NCI-H1105 (cell line): ENCODE results near the gene RNF212.
"Not testable (repeated sequence)": the region's sequence is repeated elsewhere in the genome, so short reads cannot be mapped to it uniquely, and the experiment has no call there.

Source experiments
- DNase-seq: peaks from one replicate; lab custom pipeline; 2025; lab: John Stamatoyannopoulos, UW

RNF212 gene

DNA sequence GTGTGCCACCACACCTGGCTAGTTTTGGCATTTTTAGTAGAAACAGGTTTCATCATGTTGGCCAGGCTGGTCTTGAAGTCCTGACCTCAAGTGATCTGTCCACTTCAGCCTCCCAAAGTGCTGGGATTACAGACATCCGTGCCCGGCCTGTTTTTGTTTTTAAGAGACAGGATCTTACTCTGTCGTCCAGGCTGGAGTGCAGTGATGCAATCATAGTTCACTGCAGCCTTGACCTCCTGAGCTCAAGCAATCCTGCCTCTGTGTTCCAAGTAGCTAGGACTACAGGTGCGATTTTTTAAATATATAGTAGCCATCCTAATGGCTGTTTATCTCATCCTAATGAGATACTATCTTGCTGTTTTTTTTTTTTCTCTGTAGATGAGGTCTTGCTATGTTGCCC is 47.6 kb downstream of the RNF212 start:
- no peak for DNase-seq

DNA sequence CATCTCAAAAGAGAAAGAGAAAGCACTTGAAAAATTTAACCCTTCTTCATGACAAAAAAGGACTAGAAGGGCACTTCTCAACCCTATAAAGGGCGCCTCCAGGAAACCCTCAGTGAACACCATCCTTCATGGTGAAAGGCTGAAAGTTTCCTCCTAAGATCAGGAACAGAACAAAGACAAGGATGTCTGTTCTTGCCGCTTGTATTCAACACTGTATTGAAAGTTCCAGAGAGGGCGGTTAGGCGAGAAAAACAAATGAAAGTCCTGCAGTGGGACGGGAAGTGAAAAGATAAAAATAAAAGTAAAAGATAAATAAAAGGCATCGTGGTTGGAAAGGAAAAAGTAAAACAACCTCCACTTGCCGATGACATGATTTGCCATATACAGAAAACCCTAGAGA is 50.9 kb downstream of the RNF212 start:
- DNase-seq = no peak

- DNase-seq = no peak
Measured at GRCh38 chr4:1061760-1062159, 51.6 kb downstream of the RNF212 start.

DNA sequence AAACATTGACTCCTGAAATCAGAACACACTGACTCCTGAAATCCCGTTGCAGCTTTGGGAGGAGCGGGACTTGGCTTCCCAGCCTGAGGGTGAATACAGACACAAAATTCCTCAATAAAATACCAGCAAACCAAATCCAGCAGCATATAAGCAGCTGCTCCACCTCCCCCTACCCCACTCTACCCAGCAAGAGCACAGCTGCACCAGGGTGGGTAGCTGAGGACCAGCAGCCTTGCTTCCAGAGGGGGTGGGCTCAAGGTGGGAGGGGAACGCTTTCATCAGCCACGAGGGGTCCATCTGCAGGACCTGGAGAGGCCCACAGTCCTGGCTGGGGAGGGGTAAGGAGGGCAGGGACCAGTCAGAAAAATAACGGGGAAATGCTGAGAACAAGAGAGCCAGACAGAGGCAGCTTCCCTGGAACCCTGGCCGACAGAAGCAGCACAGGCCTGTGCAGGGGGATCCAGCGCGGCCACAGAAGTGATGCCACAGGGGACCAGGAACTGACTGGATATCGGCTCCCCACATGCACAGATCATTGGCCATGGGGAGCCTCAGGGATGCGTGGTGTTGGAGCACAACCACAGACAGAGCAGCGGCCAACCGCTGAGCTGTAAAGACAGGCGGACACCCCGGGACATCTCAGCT is 52.2 kb downstream of the RNF212 start:
- no peak for DNase-seq

DNA sequence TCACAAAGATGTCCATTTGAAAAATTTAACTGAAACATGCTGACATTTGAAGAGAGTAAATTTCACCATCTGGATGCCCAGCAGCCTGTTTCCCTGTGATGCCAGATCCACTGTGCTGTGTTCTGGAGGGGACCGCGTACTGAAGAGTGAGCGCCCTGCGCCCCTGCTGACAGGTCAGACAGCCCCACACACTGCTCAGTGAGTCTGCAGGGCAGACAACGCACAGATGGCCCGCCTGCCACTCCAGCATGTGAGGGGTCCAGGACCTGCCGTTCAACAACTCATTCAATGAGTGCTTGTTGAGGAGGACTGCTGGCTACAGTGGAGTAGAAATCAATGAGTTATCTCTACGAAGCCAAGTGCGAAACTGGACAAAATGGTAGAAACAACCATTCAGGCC is 52.7 kb downstream of the RNF212 start:
- no peak for DNase-seq

DNA sequence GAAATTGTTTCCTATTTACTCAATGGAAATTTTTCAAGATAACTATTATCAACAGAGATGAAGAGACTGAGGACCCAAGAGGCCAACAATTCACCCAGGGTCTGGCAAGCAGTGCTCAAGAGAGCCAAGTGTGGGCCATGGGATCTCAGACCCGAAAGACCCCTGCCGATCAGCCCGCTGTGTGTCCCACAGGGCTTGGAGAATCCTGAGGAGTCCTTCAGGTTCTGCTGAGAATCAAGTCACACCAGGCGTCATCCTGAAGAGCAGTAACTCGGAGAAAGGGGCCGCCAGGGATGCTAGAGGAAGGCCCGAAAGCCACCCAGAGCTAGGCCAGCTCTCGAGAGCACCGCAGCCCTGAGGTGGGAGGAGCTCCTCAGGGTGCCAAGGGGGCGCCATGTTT is 53.2 kb downstream of the RNF212 start:
- no peak for DNase-seq

DNA sequence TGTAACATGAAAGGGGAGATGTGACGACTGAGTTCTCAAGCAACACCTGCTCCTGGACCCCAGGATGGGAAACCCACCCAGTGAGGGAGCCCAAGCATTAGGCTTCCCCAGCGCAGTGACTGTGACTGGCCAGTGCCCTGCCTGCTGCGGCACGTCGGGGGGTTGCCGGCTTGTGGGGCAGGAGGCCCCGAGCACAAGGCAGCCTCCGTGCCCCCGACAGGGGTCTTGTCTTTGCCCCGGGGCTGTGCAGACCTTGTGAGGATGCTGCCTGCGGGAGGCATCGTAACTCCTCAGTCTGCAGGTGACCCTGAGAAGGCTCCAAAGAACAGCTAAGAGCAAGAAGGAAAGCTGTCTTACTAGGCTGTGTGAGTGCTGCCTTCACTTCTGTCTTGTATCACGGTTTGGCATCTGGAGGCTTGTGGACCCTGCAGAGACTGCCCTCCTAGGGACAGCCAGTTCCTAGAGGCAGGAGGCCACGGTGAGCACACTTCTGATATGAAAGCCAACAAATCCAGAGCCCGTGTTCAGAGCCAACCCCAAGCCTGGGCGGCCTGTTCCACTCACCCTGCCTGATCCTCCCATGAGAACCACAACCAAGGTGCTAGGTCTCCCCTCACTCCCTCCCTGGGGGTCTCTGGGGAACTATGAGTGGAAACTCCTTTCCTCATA is 54.2 kb downstream of the RNF212 start:
- no peak for DNase-seq

GRCh38 chr4:1058198-1058996 is 55.0 kb downstream of the RNF212 start:
- DNase-seq = no peak

GRCh38 chr4:1057403-1057745 is 56.0 kb downstream of the RNF212 start:
- no peak for DNase-seq

- DNase-seq = no peak
Measured at GRCh38 chr4:1056671-1057402, 56.5 kb downstream of the RNF212 start.

DNA sequence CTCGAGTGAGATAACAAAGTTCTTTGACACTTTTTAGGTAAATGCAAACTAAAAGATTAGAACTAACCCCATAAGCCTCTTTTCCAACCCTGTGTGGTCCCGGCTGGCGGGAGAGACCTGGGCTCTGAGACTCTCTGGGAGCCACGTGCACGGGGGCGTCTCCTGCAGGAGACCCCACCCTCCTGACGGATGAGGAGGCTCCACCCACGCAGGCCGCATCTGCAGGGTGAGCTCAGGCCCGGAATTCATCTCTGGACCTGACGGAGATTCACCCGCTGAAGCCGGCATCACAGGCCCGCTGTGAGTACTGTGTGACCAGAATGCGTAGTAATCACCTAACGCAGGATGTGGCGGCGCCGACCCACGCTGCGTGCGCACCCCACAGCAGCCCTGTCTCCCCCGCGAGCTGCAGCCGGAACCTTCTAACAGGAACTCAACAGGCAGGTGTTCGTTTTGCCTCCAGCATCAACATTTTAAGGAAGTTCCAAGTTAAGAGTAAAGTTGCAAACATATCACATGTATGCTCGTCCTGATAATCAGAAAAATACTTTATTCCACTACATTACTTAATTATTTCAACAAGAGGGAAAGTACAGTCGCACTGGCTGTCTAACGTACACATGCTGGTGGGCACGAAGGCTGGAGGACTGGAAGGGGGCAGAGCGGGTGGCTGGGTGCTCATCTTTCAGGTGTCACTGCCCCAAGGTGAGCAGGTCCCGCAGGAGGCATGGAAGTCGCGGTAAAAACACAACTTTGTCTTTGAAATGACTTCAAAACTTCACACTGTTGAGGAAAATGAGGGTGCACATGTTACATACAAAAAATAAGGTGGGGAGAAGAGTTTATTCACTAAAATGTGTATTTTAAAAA is 57.4 kb downstream of the RNF212 start:
- no peak for DNase-seq

DNA sequence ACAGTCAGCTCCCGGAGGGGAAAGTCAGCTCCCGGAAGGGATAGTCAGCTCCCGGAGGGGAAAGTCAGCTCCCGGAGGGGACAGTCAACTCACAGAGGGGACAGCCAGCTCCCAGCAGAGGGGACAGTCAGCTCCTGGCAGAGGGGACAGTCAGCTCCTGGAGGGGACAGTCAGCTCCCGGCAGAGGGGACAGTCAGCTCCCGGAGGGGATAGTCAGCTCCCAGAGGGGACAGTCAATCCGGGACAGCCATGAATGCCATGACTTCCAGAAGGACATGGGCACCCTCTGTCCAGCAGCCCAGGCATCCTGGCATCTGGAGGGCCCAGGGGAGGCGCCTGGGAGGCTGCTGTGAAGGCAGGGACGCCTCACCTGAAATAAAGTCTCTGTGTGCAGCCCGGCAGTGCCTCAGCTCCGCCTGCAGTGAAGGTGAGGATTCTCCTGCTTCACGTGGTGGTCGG is 58.1 kb downstream of the RNF212 start:
- not testable (repeated sequence) for DNase-seq

DNA sequence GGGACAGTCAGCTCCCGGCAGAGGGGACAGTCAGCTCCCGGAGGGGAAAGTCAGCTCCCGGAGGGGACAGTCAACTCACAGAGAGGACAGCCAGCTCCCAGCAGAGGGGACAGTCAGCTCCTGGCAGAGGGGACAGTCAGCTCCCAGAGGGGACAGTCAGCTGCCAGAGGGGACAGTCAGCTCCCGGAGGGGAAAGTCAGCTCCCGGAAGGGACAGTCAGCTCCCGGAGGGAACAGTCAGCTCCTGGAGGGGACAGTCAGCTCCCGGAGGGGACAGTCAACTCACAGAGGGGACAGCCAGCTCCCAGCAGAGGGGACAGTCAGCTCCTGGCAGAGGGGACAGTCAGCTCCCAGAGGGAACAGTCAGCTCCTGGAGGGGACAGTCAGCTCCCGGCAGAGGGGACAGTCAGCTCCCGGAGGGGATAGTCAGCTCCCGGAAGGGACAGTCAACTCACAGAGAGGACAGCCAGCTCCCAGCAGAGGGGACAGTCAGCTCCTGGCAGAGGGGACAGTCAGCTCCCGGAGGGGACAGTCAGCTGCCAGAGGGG is 58.6 kb downstream of the RNF212 start:
- DNase-seq = not testable (repeated sequence)

DNA sequence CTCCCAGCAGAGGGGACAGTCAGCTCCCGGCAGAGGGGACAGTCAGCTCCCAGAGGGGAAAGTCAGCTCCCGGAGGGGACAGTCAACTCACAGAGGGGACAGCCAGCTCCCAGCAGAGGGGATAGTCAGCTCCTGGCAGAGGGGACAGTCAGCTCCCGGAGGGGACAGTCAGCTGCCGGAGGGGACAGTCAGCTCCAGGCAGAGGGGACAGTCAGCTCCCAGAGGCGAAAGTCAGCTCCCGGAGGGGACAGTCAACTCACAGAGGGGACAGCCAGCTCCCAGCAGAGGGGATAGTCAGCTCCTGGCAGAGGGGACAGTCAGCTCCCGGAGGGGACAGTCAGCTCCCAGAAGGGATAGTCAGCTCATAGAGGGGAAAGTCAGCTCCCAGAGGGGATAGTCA is 59.5 kb downstream of the RNF212 start:
- not testable (repeated sequence) for DNase-seq

DNA sequence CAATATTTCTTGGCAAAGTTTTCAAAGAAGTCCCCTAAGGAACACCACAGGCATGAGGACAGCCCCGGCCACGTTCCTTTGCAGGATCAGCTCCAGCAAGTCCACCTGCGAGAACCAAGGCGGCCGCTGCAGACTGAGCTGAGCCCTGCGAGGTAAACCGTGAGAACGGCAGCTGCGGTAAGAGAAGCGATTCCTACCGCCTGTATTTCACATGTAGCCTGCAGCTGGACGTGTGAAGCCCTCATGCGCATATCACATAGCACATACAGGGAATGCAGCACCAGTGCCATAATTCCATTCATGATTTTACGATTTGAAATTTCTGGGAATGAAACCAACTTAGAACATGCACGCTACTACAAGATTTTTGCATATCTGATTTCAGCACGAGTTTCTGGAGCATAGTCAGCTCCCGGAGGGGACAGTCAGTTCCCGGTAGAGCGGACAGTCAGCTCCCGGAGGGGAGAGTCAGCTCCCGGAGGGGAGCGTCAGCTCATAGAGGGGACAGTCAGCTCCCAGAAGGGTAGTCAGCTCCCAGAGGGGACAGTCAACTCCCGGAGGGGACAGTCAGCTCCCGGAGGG is 60.2 kb downstream of the RNF212 start:
- no peak for DNase-seq

DNA sequence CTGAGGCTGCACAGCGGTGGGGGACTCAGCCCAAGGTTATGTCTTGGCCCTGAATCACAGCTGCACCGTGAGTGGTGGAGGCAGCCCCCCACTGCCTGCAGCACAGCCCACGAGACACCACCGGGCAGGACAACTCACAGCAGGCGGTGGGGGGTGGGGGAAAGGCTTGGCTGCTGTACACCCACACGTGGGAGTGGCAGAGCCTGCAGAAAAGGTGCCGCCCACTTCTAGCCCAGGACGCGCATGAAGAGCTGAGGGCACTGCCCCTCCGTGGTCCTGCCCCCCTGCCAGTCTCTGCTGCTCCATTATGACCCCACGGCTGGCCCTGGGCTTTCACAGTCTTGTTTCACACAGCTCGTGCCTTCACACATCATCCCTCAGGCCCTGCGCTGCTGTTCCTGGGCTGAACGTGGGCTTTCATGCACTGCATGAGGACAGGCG is 61.1 kb downstream of the RNF212 start:
- no peak for DNase-seq

GRCh38 chr4:1051472-1051871 is 61.9 kb downstream of the RNF212 start:
- no peak for DNase-seq

DNA sequence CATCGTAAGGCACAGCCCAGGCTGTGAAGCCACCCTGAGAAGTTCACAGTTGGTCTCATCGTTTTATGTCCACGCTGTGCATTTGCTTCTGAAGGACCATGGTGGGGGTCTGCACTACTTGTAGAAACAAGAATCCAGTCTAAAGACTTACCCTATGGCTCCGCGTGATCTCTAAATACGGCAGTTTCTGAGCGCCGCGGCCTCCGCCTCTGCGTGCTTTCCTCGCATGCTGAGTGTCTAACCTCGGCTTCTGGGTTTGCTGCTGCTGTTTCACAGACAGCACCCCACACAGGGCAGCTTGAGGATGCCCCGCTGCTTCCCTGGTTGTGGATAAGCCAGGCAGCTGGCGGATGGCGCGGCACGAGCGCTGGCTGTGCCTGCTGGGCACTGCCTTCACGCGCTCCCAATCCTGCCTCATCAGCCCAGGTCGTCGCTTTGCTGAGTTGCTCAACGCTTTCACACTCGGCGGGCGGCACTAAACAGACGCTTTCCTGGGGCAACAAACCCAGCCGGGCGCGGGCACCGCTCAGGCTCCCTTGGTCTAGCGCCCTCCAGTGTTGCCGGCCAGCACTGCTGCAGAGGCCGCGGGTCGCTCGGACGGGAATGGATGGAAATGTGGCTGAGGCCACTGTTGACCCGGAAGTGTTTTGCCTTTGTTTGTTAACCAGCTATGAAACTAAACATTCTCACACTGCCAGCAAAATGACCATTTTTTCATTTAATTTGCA is 62.7 kb downstream of the RNF212 start:
- DNase-seq = no peak

GRCh38 chr4:1049591-1049905 is 63.8 kb downstream of the RNF212 start:
- DNase-seq = no peak
